Activated naive CD4-positive, alpha-beta T cell treated with anti-CD3 and anti-CD28 coated beads, Interleukin-2, amount 10 ng/mL, durations not matched to agents 7 days and 5 days (primary cell): ENCODE measurements around the gene SLC16A8.
"Not testable (repeated sequence)": the region's sequence is repeated elsewhere in the genome, so short reads cannot be mapped to it uniquely, and the experiment has no call there.

Experiments
- CTCF ChIA-PET: fragments of 350-600 bp; sonication (Branson Sonifier 250); formaldehyde crosslinking; loops from one replicate; lab custom pipeline; 2021; ENCODE audit warnings: antibody characterized with exemption; lab: Charles Lee
- DNase-seq: peaks from one replicate; pipeline ENCODE4 v3.0.0-alpha.2; 2020
- H3K27ac Mint-ChIP-seq: one replicate; pipeline ENCODE4 v1.8.0; 2021; ENCODE audit warnings: mild to moderate bottlenecking, moderate library complexity, mixed read lengths
- H3K27me3 Mint-ChIP-seq: one replicate; pipeline ENCODE4 v1.8.0; 2021; ENCODE audit warnings: mild to moderate bottlenecking, mixed read lengths
- H3K36me3 Mint-ChIP-seq: one replicate; pipeline ENCODE4 v1.8.0; 2021; ENCODE audit warnings: mixed read lengths
- H3K4me1 Mint-ChIP-seq: one replicate; pipeline ENCODE4 v1.8.0; 2021; ENCODE audit warnings: mixed read lengths
- H3K4me3 Mint-ChIP-seq: one replicate; pipeline ENCODE4 v1.8.0; 2021; ENCODE audit warnings: mild to moderate bottlenecking, moderate library complexity, mixed read lengths
- H3K9me3 Mint-ChIP-seq: one replicate; pipeline ENCODE4 v1.8.0; 2021; ENCODE audit warnings: mixed read lengths

SLC16A8 gene

DNA sequence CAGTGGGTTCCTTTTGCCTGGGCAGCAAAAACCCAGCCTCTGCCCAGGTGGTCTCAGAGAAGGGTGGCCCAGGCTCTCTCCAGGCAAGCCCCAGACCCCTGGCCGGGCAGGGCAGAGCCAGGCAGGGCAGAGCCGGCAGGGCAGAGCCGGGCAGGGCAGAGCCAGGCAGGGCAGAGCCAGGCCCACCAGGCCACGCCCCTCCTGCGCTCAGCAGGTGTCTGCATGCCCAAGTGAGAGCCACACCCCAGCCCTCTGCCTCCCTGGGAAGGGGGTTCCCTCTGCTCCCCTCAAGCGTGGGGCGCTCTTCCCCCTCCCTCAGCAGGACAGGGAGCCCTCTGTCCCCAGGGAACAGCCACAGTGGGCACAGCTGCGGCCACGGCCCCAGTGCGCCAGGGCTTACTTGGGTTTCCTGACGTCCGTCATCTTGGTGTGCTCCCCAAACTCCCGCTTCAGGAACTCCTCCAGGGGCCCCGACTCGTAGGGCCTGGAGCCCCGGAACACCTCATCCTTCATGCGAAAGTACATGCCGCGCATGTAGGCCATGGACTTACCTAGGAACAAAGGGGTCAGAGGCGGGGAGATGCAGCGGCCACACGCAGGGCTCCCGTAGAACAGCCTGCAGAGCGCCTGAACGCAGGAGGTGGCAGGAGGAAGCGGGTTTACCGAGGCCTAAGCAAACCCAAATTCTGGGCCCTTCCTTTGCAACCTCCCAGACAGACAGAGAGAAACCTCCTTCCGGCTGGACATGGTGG is 36.6 kb upstream of the SLC16A8 start:
- CTCF ChIA-PET = no interaction called here
- DNase-seq = no peak
- peaks cover 5% of the 10 kb centered on the region for H3K4me1 Mint-ChIP-seq
- no peaks in the 10 kb centered on the region for H3K27me3 Mint-ChIP-seq
- peaks cover 1% of the 10 kb centered on the region for H3K36me3 Mint-ChIP-seq
- H3K27ac Mint-ChIP-seq = no peak overlapping the region
- H3K9me3 Mint-ChIP-seq = no peaks in the 10 kb centered on the region
- no peak overlapping the region for H3K4me3 Mint-ChIP-seq

GRCh38 chr22:38118747-38119146 is 34.8 kb upstream of the SLC16A8 start:
- H3K4me3 Mint-ChIP-seq, H3K36me3 Mint-ChIP-seq, H3K27me3 Mint-ChIP-seq, DNase-seq, H3K4me1 Mint-ChIP-seq, H3K9me3 Mint-ChIP-seq, H3K27ac Mint-ChIP-seq, CTCF ChIA-PET: not testable (repeated sequence)

DNA sequence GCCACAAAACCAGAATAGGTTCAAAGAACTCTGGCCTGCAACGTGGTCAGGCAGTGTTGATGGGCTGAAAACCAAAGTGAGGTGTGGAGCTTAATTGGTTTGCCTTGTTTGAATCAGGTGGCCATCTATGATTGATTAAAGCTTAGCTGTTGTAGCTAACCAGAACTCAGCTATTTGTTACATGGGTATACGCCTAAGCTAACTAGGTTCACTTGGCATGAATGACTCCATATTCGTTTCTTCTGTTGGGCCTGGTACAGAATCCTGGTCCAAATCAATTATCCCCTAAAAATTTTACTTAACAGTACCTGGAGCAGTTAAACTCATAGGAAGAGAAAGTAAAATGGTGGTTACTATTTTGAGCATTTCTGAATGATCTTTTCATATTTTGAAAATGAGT is 34.2 kb upstream of the SLC16A8 start:
- Mint-ChIP-seq H3K4me3 (no peak overlapping the region), H3K4me1 (peaks cover 3% of the 10 kb centered on the region), H3K27ac (no peak overlapping the region), H3K27me3 (no peaks in the 10 kb centered on the region), H3K36me3 (peaks cover 7% of the 10 kb centered on the region), H3K9me3 (no peaks in the 10 kb centered on the region)
- CTCF ChIA-PET = no interaction called here
- no peak for DNase-seq

- H3K9me3 Mint-ChIP-seq, H3K4me3 Mint-ChIP-seq, DNase-seq, H3K27ac Mint-ChIP-seq, CTCF ChIA-PET, H3K4me1 Mint-ChIP-seq, H3K36me3 Mint-ChIP-seq, H3K27me3 Mint-ChIP-seq: not testable (repeated sequence)
Observed at GRCh38 chr22:38117556-38117955, 33.6 kb upstream of the SLC16A8 start.

DNA sequence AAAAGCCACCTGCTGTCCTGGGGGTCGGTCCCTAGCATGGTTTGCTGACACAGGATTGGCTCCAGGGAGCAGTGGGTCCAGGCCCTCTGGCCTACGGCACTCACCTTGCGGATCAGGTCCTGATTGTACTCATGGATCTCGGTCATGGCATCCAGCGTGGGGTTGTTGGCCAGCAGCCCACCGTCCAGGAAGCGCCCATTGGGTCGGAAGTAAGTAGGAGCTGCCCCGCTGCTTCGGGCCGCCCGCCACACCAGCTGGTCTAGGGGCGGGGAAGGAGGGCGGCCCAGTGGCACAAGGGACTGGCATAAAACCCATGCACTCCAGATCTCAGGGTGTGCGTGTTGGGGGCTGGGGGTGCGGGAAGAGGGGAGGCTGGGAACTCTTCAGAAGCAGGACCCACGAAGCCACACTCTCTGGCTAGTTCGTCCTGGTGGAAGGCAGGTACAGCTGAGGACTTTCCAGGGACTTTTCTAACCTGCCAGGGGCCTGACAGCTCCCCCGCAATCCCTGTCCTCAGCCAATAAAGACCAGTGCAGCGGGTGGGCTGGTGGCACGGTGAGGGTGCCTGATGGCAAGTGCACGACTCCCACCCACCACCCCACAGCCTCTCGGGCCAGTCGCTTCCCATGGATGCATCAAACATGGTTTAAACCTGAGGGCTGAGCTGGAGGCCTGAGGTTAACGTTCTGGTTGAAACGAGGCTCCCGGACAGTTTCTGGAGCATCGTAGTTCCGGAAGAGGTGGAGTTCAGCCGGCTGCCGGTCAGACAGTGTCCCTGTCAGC is 31.6 kb upstream of the SLC16A8 start:
- Mint-ChIP-seq H3K4me3 (no peak overlapping the region), H3K4me1 (peaks cover 3% of the 10 kb centered on the region), H3K36me3 (peaks cover 7% of the 10 kb centered on the region), H3K9me3 (no peaks in the 10 kb centered on the region), H3K27ac (no peak overlapping the region), H3K27me3 (no peaks in the 10 kb centered on the region)
- CTCF ChIA-PET = interaction anchor here (1.0 to 4.9 kb wide), 10 partner anchors 11 to 114 kb away, joined by 3 to 40 read pairs (median 4); partner anchors contain the start of gene MAFF
- no peak for DNase-seq

DNA sequence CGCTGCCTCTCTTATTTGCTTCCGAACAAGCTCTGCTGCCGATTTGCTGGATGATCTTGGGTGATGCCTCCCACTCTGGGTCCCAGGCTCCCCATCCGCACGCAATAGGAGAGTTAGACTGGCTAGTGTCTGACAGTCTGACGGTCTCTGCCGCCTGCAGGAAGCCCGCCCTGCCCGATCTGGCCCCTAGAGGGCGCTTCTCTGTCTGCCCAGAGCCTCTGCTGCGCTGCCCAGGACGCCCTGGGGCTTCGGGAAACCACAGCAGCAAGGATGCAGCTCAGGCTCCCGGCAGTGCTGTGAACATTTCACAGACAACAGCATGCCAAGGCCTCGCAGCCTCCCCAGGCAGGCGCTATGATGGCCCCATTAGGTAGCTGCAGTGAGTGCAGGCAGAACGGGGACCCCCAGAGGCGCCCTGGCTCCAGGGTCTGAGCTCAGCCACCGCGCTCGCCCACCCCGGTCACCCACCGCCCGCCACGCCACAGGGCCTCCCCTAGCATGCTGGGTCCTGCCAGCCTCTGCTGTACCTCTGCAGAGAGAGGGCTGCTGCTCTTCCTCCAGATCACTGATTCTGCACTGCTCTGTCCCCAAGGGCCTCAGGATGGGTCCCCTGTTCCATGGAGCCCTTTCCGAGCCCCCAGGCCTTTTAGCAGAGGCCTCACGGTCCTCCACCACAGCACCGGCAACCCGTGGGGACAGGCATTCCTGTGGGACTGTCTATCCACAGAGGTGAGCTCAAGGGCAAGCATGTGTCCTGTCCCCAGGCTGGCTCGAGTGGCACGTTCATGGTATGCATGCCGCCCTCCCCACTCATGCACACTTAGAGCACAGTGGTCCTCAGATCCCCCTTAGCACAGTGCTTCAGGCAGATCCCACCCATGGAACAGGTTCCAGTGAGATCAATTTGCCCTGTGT is 30.8 kb upstream of the SLC16A8 start:
- no peak overlapping the region for H3K27ac Mint-ChIP-seq
- no peak overlapping the region for H3K4me3 Mint-ChIP-seq
- H3K9me3 Mint-ChIP-seq = no peaks in the 10 kb centered on the region
- no peaks in the 10 kb centered on the region for H3K27me3 Mint-ChIP-seq
- peaks cover 3% of the 10 kb centered on the region for H3K4me1 Mint-ChIP-seq
- DNase-seq = peak; percentile 86
- CTCF ChIA-PET = interaction anchor here (0.7 to 4.9 kb wide), 21 partner anchors 8 to 148 kb away, joined by 3 to 40 read pairs (median 3); partner anchors contain the start of gene MAFF
- H3K36me3 Mint-ChIP-seq = peaks cover 7% of the 10 kb centered on the region

DNA sequence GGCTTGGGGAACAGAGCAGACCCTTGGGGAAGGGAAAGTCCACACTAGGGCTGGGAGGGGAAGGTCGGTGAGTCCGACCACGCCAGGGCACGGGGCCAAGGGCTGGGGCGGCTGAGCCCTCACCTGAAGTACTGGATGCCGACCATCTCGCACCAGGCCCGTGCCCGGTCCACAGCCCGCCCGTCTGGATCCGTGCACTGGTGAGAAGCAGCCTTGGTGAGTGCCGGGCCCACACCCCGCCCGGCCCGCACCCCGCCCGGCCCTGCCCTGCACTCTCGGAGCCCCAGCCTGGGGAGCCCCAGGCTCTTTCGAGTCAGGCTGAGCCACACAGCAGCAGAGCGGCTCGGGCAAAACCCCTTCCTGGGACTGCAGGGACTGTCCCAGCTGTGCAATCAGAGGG is 28.4 kb upstream of the SLC16A8 start:
- Mint-ChIP-seq H3K4me3 (no peak overlapping the region), H3K4me1 (peaks cover 3% of the 10 kb centered on the region), H3K36me3 (peaks cover 6% of the 10 kb centered on the region), H3K27me3 (no peaks in the 10 kb centered on the region), H3K27ac (no peak overlapping the region), H3K9me3 (no peaks in the 10 kb centered on the region)
- CTCF ChIA-PET = interaction anchor here (4.0 to 4.9 kb wide), 2 partner anchors 98 to 117 kb away, joined by 10 to 40 read pairs; no protein-coding TSS in a partner anchor
- no peak for DNase-seq

DNA sequence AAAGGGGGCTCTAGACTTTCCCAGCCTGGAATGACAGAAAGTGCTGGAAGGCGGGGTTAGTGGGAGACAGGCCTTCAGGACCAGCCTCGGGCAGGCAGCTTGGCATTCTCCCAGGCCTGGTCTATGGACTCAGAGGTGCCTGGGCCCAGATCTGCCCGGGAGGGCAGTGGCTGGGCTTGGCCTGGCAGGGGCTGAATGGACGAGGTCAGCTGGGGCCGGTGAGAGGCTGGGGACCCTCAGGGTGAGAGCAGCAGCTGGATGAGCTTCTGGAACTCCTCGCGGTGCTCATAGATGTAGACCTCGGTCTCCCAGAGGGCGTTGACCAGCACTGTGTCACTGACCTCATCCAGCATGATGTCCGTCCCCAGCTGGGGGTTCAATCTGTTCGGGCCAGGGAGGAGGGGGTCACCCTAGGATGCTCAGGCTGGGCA is 28.0 kb upstream of the SLC16A8 start:
- H3K4me1 Mint-ChIP-seq = peaks cover 3% of the 10 kb centered on the region
- H3K4me3 Mint-ChIP-seq = no peak overlapping the region
- CTCF ChIA-PET = interaction anchor here (0.7 to 4.9 kb wide), 3 partner anchors 10 to 117 kb away, joined by 4 to 40 read pairs (median 10); no protein-coding TSS in a partner anchor
- no peak for DNase-seq
- no peaks in the 10 kb centered on the region for H3K27me3 Mint-ChIP-seq
- no peaks in the 10 kb centered on the region for H3K9me3 Mint-ChIP-seq
- H3K36me3 Mint-ChIP-seq = peaks cover 6% of the 10 kb centered on the region
- no peak overlapping the region for H3K27ac Mint-ChIP-seq

GRCh38 chr22:38110863-38111852 is 27.2 kb upstream of the SLC16A8 start:
- H3K27ac Mint-ChIP-seq = no peak overlapping the region
- no peaks in the 10 kb centered on the region for H3K9me3 Mint-ChIP-seq
- CTCF ChIA-PET = interaction anchor here (0.7 to 4.9 kb wide), 4 partner anchors 10 to 118 kb away, joined by 4 to 40 read pairs (median 8); no protein-coding TSS in a partner anchor
- H3K4me1 Mint-ChIP-seq = peaks cover 3% of the 10 kb centered on the region
- H3K36me3 Mint-ChIP-seq = peaks cover 6% of the 10 kb centered on the region
- no peaks in the 10 kb centered on the region for H3K27me3 Mint-ChIP-seq
- DNase-seq = no peak
- H3K4me3 Mint-ChIP-seq = no peak overlapping the region

DNA sequence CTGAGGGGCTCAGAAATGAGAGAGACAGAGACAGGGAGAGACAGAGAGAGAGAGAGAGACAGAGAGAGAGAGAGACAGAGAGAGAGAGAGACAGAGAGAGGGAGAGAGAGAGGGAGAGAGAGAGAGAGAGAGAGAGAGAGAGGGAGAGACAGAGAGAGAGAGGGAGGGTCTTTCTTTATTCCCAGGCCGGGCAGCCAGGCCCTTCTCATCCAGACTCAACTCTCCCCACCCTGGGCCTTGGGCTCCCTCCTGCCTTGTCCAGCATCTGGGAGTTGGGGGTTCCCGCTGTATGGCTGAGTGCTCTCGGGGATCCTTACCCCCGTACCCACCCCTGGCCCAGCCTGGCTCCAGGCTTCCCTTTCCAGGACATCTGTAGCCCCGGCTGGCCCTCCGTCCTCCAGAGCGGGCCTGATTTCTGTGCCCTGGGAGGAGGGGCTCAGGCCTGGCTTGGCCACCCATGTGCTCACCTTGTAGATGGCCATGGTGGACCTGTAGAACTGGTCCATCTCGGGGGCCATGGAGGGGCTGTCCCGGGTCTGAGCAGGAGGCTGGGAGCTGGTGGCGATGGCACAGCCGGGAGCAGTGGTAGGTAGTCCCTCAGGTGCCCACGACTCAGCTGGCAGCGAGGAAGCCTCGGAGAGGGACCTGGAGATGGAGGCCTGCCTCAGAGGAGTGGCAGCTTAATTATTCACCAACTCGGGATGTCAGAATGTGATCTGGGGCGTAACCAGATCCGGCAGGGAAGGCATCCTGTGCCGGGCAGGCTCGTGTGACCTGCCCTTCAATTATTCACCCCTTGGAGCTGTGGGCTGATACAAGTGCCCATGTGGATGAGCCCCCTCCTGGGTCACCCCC is 26.3 kb upstream of the SLC16A8 start, which contains the start of gene BAIAP2L2:
TSS of gene BAIAP2L2 (minus strand) at position 677 of the 855 bp plus-strand sequence. CDS start at position 518, 159 bp downstream.
- Mint-ChIP-seq H3K4me3 (no peak within 1 kb of the TSS), H3K4me1 (peaks cover 3% of the 10 kb centered on the region), H3K36me3 (peaks cover 4% of the 10 kb centered on the region), H3K9me3 (no peaks in the 10 kb centered on the region), H3K27me3 (no peaks in the 10 kb centered on the region), H3K27ac (peak within 1 kb of the TSS; percentile 64)
- DNase-seq = no peak
- CTCF ChIA-PET = interaction anchor here (1.0 to 2.0 kb wide), 2 partner anchors 10 to 58 kb away, joined by 3 to 6 read pairs; no protein-coding TSS in a partner anchor

DNA sequence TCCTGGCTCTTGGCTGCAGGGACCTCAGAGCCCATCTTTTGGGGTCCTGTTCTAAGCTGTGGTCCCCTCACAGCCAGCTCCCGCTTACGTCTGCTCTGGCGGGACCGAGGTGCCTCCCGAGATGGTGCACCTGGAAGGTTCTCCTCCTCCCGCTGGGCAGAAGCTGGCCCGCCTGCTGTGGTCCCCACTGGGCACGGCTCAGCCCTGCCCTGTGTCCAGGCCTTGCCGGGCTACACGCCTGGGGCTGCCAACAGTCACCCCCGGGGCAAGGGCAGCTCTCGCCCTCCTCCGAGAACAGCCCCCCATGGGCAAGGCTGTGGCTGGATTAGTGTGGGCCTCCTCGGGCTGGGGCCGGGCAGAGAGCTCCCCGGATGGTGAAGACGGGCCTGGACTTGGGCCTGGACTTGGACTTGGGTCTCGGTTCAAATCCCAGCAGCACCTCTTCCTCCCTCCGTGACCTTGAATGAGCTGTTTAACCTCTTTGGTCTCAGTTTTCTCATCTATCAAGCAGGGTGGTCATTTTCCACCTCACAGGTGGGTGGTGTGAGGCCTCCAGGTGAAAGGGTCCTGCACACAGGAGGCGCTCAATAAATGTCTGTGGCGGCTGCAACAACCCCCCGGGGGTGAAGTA is 25.5 kb upstream of the SLC16A8 start:
- no peak overlapping the region for H3K4me3 Mint-ChIP-seq
- no peaks in the 10 kb centered on the region for H3K9me3 Mint-ChIP-seq
- peaks cover 5% of the 10 kb centered on the region for H3K4me1 Mint-ChIP-seq
- no peak for DNase-seq
- H3K27me3 Mint-ChIP-seq = no peaks in the 10 kb centered on the region
- H3K36me3 Mint-ChIP-seq = peaks cover 2% of the 10 kb centered on the region
- H3K27ac Mint-ChIP-seq = peak overlapping the region; percentile 64
- CTCF ChIA-PET = interaction anchor here (1.0 to 2.0 kb wide), 2 partner anchors 9 to 58 kb away, joined by 3 to 6 read pairs; no protein-coding TSS in a partner anchor
